Spinal cord (tissue), 10 donors: Measurements from ENCODE around the gene STT3B. TPM values are rescaled to one million over a fixed set of nuclear protein-coding genes. Genes with fewer than 3 reads are reported as not detected.
A peak's percentile ranks its signal among the peaks of the same experiment; 100 is the strongest.
"Not testable (repeated sequence)": the region's sequence is repeated elsewhere in the genome, so short reads cannot be mapped to it uniquely, and the experiment has no call there.

Experiments used
- DNase-seq, 6 donors: peaks; one replicate each; pipeline versions ENCODE4 v3.0.0 to v3.0.0-alpha.2; 2013 to 2015; ENCODE audit warnings: low spot score in 6 of 6, low read depth in 4 of 6
- H3K27ac ChIP-seq: one replicate; pipeline ENCODE4 v1.5.1; 2013; ENCODE audit warnings: low read depth, low read length, control low read depth
- H3K27me3 ChIP-seq: one replicate; pipeline ENCODE4 v1.6.1; 2013; ENCODE audit warnings: low read length; ENCODE audit not compliant: control insufficient read depth, insufficient read depth
- H3K36me3 ChIP-seq: one replicate; pipeline ENCODE4 v1.6.1; 2013; ENCODE audit warnings: low read length; ENCODE audit not compliant: control insufficient read depth, insufficient read depth
- H3K4me1 ChIP-seq: one replicate; pipeline ENCODE4 v1.6.1; 2013; ENCODE audit warnings: low read length; ENCODE audit not compliant: control insufficient read depth, insufficient read depth
- H3K4me3 ChIP-seq: one replicate; pipeline ENCODE4 v1.5.1; 2013; ENCODE audit warnings: low read depth, low read length, control low read depth
- H3K9me3 ChIP-seq: one replicate; pipeline ENCODE4 v1.6.1; 2013; ENCODE audit warnings: low read length; ENCODE audit not compliant: control insufficient read depth, insufficient read depth
- WGBS: methylation state at CpG from one replicate; pipeline ENCODE4 v1.1.5; 2013; ENCODE audit warnings: missing lambda C conversion rate; ENCODE audit not compliant: insufficient coverage; 5-methylcytosine and 5-hydroxymethylcytosine counted together
- polyA plus RNA-seq, 2 donors: library from polyadenylated mRNA; unstranded; fragments of 120-200 nt; gene quantifications; one replicate each; pipeline ENCODE4 v1.2.1, GENCODE V29; 2013; ENCODE audit not compliant: insufficient read length in 2 of 2
- total RNA-seq, 2 donors: library from RNA; depleted of rRNA in 1 of 2; stranded (reverse); fragments of 120-200 nt in 1 of 2; fragments of >200 nt in 1 of 2; gene quantifications; one replicate each; pipeline versions ENCODE4 v1.2.3 to v1.2.4, GENCODE V29; 2013 to 2014
- donor health status: healthy.

Gene STT3B
- total and polyA plus RNA-seq, 4 donors = 93.7 to 196 (median 126) TPM

DNA sequence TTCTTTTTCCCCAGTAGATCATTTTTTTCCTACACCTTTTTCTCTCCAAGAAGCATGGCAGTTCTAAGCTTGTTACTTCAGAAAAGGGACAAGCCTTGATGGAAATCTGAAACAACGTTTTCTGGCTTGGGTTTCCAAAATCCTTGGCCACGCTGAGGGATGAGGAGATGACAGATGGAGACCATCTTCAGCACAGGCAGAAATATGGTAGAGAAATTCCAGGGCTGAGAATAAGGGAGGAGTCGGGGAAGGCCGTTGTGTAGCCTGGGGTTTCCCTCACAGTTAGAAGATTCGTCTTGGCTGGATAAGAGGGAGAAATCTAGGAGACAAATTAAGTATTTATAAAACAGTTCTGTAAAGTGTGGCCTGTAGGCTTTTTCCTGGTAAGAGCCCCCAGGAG, 33.9 kb upstream of the STT3B start:
- H3K4me1 ChIP-seq = no peaks in the 10 kb centered on the region
- H3K27me3 ChIP-seq = no peaks in the 10 kb centered on the region
- H3K27ac ChIP-seq = no peak overlapping the region
- no peaks in the 10 kb centered on the region for H3K9me3 ChIP-seq
- no peak overlapping the region for H3K4me3 ChIP-seq
- WGBS = 95% methylated on average over 4 of the region's 5 CpGs
- H3K36me3 ChIP-seq = no peaks in the 10 kb centered on the region
- DNase-seq = peak in 1 of 6 donors; percentile 67

DNA sequence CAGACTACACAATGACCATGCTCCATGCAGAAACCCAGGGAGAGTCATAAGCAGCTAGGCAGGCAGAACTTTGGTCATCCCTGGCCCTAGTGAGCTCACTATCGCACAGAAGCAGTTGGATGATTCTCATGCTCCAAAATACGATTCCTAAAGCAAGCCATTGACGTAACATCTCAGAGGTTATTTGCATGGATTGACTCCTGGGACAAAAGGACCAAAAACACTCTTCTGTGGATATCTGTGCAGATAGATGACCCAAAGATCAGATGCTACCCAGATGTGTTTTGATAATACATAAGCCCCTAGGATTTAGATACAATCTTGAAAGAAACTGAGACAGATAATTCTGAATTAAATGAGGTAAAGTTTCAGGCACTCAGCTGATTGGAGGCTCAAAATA, 33.4 kb upstream of the STT3B start:
- Histone ChIP-seq H3K9me3 (no peaks in the 10 kb centered on the region), H3K27me3 (no peaks in the 10 kb centered on the region), H3K4me3 (no peak overlapping the region), H3K27ac (no peak overlapping the region), H3K36me3 (no peaks in the 10 kb centered on the region), H3K4me1 (no peaks in the 10 kb centered on the region)
- 100% methylated on average over 2 of the region's 3 CpGs for WGBS
- no peak for DNase-seq

GRCh38 chr3:31502803-31503221, 29.9 kb upstream of the STT3B start:
- no CpG with 5 or more reads among the region's 3 CpGs for WGBS

DNA sequence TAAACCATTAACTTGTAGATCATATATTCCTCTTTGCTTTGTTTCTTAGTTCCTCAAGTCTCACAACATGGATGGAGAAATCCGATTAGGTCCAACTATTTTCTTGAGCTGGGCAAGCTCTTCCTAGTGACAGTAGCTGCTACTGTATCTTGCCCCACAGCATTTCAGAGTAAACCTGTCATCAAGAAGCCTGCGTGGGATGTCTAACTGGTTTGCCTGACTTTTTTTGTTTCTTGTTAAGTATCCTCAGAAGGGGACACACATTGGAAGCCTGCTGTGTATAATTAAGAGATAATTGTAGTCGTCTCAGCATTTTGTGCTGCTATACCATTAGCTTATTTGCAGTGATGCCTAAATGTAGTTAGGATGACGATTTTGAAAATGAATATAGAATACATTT, 29.3 kb upstream of the STT3B start:
- Histone ChIP-seq H3K9me3 (no peaks in the 10 kb centered on the region), H3K4me1 (peaks cover 4% of the 10 kb centered on the region)
- peak in 1 of 6 donors; percentile 75 for DNase-seq

More at GRCh38 chr3:31502803-31503221, 29.9 kb upstream of the STT3B start:
- Histone ChIP-seq H3K9me3 (no peaks in the 10 kb centered on the region), H3K4me3 (no peak overlapping the region), H3K27ac (no peak overlapping the region), H3K36me3 (no peaks in the 10 kb centered on the region), H3K27me3 (no peaks in the 10 kb centered on the region), H3K4me1 (peaks cover 4% of the 10 kb centered on the region)
- DNase-seq = no peak

DNA sequence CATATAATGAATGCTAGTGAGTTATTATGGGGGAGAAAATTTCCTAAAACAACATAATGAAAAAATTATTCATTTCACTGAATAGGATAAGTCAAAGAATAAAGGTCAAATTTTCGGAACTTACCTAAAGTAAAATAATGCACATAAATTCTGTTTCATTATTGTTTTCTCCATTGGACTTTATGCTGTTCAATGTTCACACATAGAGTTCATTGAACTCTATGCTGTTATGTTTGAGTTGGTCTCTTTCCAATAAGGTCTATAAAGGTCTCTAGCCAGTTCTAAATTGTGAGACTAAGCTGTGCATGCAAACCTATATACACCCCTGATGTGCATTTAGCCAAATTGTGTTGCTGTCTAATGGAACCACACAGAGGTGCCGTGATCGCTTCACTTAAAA, 28.5 kb upstream of the STT3B start:
- no peak for DNase-seq
- H3K27me3 ChIP-seq = no peaks in the 10 kb centered on the region
- H3K4me1 ChIP-seq = peaks cover 4% of the 10 kb centered on the region
- H3K9me3 ChIP-seq = no peaks in the 10 kb centered on the region
- no peak overlapping the region for H3K4me3 ChIP-seq
- H3K36me3 ChIP-seq = no peaks in the 10 kb centered on the region
- no CpG with 5 or more reads among the region's 3 CpGs for WGBS
- H3K27ac ChIP-seq = no peak overlapping the region

More for the DNA sequence above, 29.3 kb upstream of the STT3B start:
- 56% methylated on average over 4 of the region's 4 CpGs for WGBS
- no peaks in the 10 kb centered on the region for H3K36me3 ChIP-seq
- no peak overlapping the region for H3K27ac ChIP-seq
- no peak overlapping the region for H3K4me3 ChIP-seq
- H3K27me3 ChIP-seq = no peaks in the 10 kb centered on the region

- no peaks in the 10 kb centered on the region for H3K36me3 ChIP-seq
- H3K27me3 ChIP-seq = no peaks in the 10 kb centered on the region
- no peaks in the 10 kb centered on the region for H3K9me3 ChIP-seq
- 13% methylated on average over 2 of the region's 5 CpGs for WGBS
- peaks cover 4% of the 10 kb centered on the region for H3K4me1 ChIP-seq
- peak in 1 of 6 donors; percentile 72 for DNase-seq
- H3K4me3 ChIP-seq = no peak overlapping the region
- H3K27ac ChIP-seq = no peak overlapping the region
These were observed 27.2 kb upstream of the STT3B start for GRCh38 chr3:31505371-31506048.

DNA sequence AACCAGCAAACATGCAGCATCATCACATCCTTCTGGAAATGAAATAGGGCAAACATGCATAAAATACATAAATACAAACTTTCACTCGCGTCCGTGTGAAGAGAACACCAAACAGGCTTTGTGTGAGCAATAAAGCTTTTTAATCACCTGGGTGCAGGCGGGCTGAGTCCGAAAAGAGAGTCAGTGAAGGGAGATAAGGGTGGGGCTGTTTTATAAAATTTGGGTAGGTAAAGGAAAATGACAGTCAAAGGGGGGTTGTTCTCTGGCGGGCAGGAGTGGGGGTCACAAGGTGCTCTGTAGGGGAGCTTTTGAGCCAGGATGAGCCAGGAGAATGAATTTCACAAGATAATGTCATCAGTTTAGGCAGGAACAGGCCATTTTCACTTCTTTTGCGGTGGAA, 26.2 kb upstream of the STT3B start:
- H3K4me3 ChIP-seq = not testable (repeated sequence)

DNA sequence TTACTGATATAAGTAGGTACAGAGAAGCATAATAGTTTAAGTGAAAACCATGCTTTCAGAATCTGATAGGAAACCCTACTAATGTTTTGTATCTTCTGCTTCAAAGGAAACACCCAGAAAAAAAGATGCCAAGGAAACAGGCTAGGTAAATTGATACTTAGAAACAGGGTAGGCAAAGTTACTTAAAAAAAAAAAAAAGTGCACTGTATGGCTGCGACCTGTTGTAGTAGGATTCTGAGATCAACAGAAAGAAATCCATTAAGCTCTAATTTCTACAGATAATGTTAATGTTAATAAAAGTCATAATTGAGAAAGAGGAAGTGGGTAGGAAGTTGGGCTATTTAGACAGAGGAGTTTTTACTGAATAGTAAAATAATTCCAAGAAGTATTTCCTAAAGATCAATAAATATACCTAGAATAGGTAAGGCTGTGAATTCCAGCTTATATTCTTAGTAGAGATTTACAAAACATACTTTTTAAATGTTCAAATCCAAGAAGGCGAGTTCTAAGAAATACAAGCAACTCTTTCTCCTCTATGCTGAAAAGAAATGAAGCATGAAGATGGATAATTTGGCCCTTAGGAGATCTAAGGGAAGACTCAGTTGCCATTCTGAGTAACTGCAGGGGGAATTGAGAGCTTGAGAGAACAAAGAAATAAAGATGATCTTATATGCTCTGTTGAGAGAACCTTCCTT, 24.1 kb upstream of the STT3B start:
- no peak overlapping the region for H3K27ac ChIP-seq
- H3K4me3 ChIP-seq = no peak overlapping the region
- no peaks in the 10 kb centered on the region for H3K36me3 ChIP-seq
- no CpG with 5 or more reads among the region's 2 CpGs for WGBS
- peak in 1 of 6 donors; percentile 37 for DNase-seq
- no peaks in the 10 kb centered on the region for H3K27me3 ChIP-seq
- H3K9me3 ChIP-seq = no peaks in the 10 kb centered on the region
- H3K4me1 ChIP-seq = peaks cover 4% of the 10 kb centered on the region

More for the DNA sequence above, 26.2 kb upstream of the STT3B start:
- not testable (repeated sequence) for DNase-seq, H3K36me3 ChIP-seq, H3K27me3 ChIP-seq, H3K4me1 ChIP-seq, H3K27ac ChIP-seq, H3K9me3 ChIP-seq
- 96% methylated on average over 4 of the region's 7 CpGs for WGBS

DNA sequence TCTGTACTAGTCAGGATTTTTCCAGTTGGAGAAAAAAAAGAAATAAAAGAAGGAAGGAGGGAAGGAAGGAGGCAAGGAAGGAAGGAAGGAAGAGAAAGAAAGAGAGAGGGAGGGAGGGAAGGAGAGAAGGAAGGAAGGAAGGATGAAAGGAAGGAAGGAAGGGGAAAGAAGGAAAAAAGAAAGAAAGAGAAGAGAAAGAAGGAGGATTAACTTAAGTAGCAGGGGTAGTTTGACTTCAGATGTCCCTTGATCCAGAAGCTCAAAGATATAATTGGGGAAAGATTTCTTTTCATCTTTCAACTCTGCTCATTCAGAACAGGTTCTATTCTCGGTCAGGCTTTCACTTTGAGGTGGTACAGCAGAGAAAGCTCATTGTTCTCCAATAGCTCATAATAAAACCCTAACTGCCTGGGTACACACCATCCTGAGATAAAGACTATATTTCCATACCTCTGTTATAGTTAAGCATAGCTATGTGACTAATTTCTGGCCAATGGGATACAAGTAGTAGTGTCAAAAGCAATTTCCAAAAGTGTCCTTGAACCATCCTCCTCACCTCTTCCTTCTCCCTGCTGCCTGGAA, 23.5 kb upstream of the STT3B start:
- Histone ChIP-seq H3K27ac (no peak overlapping the region), H3K4me3 (no peak overlapping the region), H3K36me3 (no peaks in the 10 kb centered on the region), H3K27me3 (no peaks in the 10 kb centered on the region), H3K4me1 (peaks cover 4% of the 10 kb centered on the region), H3K9me3 (no peaks in the 10 kb centered on the region)
- WGBS = no CpG with 5 or more reads among the region's 1 CpG
- no peak for DNase-seq
